ENCODE data around the gene RPRD1B. TPM values are rescaled to one million over a fixed set of nuclear protein-coding genes. Genes with fewer than 3 reads are reported as not detected.

Gene RPRD1B
- total and polyA plus RNA-seq, 2 of the 13 experiments (the other 11 are each of a cell fraction or from before 2014, with no cell fraction given): 31.1 to 41.5 TPM

DNA sequence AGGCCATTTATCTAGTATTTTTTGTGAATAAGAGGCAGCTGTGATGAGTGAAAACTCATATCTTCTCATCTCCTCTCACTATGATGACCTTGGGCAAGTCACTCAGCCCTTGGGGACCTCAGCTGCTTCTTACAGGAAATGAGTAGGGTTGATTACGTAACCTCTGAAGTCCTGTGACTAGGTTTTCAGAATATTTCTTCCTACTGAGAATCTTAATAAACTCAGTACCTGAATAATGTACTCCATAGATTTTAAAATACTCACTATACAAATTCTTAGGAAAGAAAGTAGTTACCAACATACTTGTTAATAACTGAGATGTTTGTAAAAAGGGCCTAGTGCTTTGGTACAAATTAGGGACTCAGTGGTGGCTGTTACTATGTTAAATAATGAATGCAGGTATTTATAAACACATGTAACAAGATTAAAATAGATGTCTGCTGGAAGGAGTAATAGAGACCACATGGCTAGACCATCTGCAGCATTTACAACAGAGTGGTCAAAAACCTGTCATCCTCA lies 60.9 kb downstream of the RPRD1B start (continued):
- TF ChIP-seq, protein P1, sequence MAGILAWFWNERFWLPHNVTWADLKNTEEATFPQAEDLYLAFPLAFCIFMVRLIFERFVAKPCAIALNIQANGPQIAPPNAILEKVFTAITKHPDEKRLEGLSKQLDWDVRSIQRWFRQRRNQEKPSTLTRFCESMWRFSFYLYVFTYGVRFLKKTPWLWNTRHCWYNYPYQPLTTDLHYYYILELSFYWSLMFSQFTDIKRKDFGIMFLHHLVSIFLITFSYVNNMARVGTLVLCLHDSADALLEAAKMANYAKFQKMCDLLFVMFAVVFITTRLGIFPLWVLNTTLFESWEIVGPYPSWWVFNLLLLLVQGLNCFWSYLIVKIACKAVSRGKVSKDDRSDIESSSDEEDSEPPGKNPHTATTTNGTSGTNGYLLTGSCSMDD (CRISPR knock-in tag; IDR thresholded peaks at IDR 0.05): no peak
- TF ChIP-seq ARID5B (CRISPR knock-in tag; IDR thresholded peaks at IDR 0.05): peak; percentile 56; the same call in 1 of the 2 replicates
- peak; percentile 54 for TF ChIP-seq FOSL2 (CRISPR knock-in tag; IDR thresholded peaks at IDR 0.05)
- TF ChIP-seq ZNF614 (CRISPR knock-in tag; IDR thresholded peaks at IDR 0.05; ENCODE audit: borderline replicate concordance): 0 out of 2 replicates have a peak, but pooled peaks have one; percentile 16
- peak; percentile 96 for TF ChIP-seq CEBPB (IDR thresholded peaks at IDR 0.05; ENCODE audit: borderline replicate concordance, low read depth, low read length)
- TF ChIP-seq MEIS2 (CRISPR knock-in tag; IDR thresholded peaks at IDR 0.05): no peak
- TF ChIP-seq ISL2 (CRISPR knock-in tag; IDR thresholded peaks at IDR 0.05): no peak
- TF ChIP-seq EP300 (IDR thresholded peaks at IDR 0.05; ENCODE audit: low read depth in 2 of 2, low read length in 2 of 2): 0 out of 4 replicates have a peak, but pooled peaks of 1 of the 2 experiments have one; percentile 57
- TF ChIP-seq EP300 (CRISPR knock-in tag; IDR thresholded peaks at IDR 0.05; ENCODE audit: borderline replicate concordance): no peak
- no peak for TF ChIP-seq GABPA (IDR thresholded peaks at IDR 0.05; ENCODE audit: low read depth, low read length)
- peak; percentile 33; the same call in 1 of the 2 replicates for TF ChIP-seq GABPA (CRISPR knock-in tag; IDR thresholded peaks at IDR 0.05; ENCODE audit: low read depth)
- TF ChIP-seq, protein P2, sequence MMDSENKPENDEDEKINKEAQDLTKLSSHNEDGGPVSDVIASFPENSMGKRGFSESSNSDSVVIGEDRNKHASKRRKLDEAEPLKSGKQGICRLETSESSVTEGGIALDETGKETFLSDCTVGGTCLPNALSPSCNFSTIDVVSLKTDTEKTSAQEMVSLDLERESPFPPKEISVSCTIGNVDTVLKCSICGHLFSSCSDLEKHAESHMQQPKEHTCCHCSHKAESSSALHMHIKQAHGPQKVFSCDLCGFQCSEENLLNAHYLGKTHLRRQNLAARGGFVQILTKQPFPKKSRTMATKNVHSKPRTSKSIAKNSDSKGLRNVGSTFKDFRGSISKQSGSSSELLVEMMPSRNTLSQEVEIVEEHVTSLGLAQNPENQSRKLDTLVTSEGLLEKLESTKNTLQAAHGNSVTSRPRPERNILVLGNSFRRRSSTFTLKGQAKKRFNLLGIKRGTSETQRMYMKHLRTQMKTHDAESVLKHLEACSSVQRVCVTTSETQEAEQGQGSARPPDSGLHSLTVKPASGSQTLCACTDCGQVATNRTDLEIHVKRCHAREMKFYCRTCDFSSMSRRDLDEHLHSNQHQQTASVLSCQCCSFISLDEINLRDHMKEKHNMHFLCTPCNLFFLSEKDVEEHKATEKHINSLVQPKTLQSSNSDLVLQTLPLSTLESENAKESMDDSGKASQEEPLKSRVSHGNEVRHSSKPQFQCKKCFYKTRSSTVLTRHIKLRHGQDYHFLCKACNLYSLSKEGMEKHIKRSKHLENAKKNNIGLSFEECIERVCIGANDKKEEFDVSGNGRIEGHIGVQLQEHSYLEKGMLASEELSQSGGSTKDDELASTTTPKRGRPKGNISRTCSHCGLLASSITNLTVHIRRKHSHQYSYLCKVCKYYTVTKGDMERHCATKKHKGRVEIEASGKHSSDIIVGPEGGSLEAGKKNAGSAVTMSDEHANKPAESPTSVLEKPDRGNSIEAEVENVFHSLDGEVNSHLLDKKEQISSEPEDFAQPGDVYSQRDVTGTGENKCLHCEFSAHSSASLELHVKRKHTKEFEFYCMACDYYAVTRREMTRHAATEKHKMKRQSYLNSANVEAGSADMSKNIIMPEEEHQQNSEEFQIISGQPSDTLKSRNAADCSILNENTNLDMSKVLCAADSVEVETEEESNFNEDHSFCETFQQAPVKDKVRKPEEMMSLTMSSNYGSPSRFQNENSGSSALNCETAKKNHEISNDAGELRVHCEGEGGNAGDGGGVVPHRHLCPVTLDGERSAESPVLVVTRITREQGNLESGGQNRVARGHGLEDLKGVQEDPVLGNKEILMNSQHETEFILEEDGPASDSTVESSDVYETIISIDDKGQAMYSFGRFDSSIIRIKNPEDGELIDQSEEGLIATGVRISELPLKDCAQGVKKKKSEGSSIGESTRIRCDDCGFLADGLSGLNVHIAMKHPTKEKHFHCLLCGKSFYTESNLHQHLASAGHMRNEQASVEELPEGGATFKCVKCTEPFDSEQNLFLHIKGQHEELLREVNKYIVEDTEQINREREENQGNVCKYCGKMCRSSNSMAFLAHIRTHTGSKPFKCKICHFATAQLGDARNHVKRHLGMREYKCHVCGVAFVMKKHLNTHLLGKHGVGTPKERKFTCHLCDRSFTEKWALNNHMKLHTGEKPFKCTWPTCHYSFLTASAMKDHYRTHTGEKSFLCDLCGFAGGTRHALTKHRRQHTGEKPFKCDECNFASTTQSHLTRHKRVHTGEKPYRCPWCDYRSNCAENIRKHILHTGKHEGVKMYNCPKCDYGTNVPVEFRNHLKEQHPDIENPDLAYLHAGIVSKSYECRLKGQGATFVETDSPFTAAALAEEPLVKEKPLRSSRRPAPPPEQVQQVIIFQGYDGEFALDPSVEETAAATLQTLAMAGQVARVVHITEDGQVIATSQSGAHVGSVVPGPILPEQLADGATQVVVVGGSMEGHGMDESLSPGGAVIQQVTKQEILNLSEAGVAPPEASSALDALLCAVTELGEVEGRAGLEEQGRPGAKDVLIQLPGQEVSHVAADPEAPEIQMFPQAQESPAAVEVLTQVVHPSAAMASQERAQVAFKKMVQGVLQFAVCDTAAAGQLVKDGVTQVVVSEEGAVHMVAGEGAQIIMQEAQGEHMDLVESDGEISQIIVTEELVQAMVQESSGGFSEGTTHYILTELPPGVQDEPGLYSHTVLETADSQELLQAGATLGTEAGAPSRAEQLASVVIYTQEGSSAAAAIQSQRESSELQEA (CRISPR knock-in tag; IDR thresholded peaks at IDR 0.05; ENCODE audit: not compliant biosample characterization): no peak
- no peak for TF ChIP-seq HMG20B (CRISPR knock-in tag; conservative IDR thresholded peaks at IDR 0.05)
- TF ChIP-seq ZSCAN9 (CRISPR knock-in tag; IDR thresholded peaks at IDR 0.05; ENCODE audit: borderline replicate concordance): no peak
